RPMI8226 (cell line): ENCODE results near the gene SMIM1.

Experiments used
- DNase-seq: peaks from one replicate; pipeline ENCODE4 v3.0.0-alpha.2; 2015

The SMIM1 gene

DNA sequence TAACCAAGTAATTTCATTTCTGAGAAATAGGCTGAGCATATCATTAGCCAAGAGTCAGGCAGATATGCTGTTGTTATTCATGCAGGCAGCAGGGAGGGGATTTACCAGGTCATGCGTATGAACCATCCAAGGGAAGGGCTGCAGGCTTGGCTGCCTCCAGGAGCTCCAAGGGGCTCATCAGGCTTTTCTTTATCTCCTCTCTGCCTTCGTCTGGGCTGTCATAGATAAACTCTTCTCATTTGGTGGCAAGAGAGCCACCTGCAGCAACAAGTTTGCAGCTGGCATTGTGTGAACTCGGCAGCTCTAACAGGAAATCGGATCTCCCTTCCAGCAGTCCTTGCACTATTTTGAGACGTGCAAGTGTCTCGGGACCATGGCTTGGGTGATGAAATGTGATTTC is 12.8 kb upstream of the SMIM1 start:
- DNase-seq: peak; percentile 81

DNA sequence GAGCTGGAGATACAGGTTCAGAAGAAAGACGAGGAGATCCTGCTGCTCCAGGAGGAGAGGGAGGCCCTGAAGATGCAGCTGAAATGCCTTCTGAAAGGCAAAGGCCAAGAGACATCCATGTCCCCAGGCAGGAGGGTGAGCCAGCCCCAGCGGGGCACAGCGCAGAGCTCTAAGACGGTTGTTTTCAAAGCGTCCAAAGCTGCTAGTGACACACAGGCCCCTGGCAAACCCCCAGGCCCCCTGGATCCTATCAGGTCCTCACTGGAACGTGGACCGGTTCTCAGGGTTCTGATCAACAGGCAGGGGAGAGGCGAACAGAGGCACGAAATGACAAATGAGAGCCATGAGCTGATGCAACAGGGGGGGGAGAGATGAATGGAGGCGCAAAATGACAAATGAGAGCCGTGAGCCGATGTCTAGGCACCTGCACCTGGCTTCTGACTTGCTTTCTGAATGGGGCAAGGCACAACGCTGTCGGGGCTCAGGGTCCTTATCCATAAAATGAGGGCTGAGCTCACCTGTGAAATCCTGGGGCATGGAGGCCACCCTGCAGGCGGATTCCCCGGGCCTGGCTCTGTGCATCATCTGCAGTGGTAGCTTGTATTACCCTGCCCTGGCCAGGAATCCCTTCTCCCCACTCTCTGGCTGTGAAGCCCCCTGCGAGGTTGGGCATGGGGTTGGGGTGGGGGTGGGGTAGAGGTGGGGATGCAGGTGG is 11.1 kb upstream of the SMIM1 start:
- DNase-seq: no peak

DNA sequence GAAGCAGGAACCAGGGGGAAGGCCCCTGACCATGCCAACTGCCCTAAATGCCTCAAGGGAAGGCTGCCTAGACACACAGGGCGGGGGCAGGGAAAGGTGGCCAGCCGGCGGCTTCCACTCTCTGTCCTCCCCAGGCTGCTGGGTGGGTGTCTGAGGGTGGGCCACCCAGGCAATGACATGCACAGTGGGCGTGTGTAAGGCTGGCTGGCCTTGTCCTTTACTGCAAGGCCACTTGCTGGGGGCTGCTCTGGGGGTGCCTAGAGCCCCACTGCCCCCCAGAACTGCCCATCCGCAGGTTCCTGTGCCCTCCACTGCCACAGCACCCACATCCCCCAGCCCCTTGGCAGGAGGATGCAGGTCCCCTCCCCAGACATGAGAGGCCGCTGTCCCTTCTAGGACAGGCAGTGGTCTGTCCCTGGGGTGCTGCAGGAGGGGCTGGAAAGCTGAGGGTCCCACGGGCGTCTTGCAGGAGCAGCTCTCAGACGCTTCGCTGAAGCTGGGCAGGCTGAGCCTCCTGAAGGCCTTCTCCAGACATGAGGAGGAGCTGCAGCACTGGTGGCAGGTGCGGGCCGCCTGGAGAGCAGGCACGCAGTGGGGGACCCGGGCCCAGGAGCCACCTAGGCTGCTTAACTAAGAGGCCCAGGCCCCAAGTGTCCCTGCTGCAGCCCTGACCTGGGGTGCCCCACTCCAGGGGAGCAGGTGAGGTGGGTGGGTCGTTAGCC is 10.2 kb upstream of the SMIM1 start:
- no peak for DNase-seq

DNA sequence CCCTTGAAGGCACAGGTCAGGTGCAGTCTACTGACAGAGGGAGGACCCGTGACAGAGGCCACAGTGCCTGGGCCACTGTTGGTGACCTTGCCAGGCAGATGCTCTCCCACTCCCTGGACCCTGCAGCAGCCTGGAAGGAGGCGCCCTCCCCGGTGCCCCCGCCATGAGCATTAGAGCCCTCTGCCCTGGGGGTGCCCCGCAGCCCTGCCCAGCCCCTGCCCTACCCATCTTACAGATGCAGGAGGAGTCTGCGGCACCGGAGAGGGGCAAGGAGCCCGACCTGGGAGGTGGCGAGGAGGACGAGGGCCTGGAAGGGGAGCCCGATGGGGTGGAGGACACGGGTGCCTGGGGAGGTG is 9.7 kb upstream of the SMIM1 start:
- no peak for DNase-seq

DNA sequence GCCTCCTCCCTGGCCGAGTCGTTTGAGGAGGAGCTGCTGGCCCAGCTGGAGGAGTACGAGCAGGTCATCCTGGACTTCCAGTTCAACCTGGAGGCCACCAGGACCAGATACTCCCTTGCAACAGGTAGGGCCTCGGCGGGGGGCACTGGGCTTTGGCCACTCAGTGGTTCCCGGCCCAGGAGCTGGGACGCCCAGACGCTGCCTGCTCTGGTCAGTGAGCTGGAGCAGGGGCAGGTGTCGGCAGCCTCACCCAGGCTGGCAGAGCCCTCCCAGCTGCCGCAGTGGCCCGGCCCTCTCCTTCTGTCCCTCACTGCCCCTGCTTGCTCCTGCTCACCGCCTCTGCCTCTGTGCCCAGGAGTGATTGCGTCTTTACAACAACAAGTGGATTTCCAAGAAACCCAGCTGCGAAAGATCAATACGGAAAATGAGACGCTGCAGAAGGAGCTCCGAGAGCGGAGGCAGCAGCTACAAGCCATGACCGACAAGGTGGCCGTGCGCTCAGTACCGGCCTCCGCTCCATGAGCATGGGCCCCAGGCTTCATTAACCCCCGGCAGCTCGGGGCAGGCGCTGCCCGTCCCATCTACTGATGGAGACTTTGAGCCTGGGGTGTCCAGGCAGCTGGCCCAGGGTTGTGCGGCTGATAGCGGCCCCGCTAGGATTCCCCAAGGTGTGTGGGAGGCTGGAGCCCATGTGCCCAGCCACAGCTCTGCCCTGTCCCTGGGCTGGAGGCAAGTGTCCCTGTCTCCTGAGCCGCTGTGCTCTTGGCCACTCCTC is 9.0 kb upstream of the SMIM1 start:
- DNase-seq: no peak

DNA sequence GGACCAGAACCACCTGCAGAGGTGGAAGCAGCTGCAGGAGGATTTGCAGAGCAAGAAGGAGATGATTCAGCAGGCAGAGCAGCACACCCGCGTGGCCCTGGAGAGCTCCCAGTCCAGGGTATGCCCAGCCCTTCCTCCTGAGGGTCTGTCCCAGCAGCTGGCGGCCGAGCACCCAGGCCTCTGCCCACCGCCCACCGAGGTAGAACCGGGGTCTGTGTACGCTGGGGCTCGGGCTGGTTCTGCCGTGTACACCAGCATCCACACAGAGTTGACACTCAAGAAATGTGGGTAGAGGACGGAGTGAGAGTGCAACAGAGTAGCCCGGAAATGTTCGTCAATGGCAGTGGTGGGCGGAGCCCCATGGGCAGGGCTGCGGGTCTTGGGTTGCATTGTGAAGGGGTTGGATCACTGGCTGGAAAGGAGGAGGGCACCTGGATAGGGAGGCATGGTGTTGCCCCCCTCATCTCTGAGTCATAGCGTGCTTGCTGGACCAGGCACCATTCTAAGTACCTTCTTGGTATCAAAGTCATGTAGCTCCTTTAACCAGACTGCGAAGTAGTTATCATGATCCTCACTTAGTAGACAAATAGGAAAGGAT is 5.1 kb upstream of the SMIM1 start:
- no peak for DNase-seq

DNA sequence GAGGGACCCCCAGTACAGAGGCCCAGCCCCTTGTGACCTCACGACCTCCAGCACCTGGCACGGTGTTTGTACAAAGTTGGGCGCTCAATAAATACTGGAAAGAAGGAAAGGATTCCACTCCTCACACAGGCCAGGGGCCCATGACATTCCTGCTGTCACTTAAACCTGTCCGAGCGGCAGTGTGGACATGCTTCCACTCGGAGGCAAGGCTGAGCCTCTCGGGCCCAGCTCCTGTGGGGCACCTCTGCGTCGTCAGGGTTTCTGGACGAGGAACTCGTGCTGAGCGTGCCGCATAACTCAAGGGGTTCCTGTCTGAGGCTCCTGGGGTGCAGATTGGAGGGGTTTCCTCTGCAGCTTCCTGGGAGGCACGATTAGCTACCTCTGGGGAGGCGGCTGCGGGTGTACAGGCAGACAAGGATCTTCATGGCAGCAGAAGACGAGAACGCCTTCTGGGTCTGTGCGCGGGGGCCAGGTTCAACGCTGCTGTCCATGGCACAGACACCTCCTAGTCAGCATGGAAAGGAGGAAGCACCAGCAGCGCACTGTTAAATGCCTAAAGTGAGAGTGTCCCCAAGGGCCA is 3.6 kb upstream of the SMIM1 start:
- no peak for DNase-seq

DNA sequence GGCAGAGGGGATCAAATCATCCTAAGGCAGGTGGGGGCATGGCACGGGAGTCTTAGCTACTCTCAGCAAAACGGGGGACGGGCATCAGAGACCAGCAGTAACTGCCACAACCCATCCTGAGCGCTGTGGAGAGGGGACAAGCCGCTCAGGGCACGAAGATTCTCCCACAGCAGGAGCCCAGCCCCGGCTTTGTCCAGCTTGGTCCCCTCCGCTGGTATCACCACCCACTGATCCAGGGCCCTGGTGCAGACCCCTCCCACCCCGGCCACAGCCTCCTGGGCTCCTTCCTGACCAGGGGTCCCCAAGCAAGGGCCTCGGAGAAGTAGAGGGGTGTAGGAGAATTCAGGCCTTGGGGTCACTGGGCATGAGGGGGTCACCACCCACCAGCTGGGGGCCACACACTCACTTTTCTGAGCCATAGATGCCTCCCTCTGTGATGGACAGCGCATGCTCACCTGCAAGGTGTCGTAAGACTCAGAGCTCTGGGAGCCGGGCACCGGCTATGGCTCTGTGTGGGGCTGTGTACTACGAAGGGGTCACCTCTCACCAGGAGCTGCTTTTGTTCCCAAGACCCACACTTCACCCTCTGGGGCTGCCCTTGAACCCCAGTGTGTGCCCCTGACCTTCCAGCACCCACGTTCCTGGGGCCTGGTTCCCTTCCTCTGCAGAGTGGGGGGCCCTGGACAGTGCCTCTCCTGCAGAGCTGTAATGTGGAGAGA is 2.3 kb upstream of the SMIM1 start:
- no peak for DNase-seq

DNA sequence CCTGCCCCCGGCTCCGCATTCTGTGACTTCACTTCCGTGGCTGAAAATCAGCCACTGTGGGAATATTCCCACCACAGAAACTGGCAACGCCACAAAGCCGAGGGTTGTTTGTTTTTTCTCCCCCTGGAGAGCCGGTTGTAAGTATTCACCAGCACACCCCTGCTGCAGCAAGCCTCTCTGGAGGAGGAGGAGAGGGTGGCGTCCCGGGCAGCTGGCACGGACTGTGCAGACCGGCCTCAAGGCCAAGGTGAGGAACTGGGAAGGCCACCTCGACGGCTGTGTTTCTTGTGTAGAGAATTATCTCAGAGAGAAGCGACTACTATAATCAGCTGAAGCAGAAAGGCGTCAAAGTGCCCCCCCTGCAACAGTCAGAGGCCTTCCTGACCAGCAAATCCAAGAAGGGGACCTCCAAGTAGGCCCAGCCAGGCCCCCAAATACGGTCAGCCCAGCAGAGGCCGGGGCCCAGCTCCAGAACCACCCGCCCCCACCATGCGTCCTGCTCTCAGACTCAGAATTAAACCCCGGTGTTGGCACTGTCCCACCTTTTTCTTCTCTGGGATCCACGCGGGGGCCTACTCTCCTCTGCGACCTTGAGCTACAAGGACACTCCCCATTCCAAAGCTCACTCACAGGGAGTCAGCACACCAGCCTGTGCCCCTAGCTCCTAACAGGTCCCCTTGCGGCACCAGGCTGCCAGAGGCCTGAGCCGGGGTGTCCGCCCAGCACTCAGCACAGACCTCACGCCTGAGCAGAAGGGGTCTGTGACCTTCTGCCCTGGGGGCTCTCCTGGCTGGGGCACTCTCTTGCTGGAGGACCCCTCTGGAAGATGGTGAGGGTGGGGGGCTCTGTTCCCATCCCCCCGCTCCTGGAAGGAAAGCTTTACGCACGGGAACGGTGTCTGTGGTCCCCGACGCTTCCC is 1.2 kb upstream of the SMIM1 start:
- DNase-seq: no peak

DNA sequence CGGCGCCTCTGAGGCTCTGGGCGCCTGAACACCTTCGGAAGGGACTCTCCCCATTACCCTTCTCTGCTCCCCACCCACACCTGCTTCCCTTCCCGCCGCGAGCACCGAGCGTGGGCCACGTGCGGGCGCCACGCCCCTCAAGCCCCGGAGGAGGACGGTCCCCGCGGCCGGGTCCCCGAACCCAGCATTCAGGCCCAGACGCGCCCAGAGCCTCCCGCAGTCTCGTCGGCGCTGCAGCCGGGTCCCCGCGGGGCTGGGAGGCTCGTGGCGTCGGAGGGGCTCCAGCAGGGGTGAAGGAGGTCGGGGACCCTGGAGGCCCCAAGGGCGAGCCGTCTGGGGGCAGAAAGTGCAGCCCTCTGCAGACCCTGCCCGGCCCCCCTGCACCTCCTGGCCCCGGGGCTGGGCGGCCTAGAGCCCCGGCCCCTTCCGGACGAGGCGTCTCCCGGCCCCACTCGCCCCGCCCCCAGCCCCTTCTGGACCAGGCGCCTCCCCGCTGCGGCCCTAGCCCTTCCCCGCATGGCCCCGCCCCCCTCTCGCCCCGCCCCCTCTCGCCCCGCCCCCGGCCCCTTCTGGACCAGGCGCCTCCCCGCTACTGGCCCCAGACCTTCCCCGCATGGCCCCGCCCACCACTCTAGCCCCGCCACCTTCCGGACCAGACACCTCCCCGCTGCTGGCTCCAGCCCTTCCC is 378 bp upstream of the SMIM1 start:
- DNase-seq: peak; percentile 96

DNA sequence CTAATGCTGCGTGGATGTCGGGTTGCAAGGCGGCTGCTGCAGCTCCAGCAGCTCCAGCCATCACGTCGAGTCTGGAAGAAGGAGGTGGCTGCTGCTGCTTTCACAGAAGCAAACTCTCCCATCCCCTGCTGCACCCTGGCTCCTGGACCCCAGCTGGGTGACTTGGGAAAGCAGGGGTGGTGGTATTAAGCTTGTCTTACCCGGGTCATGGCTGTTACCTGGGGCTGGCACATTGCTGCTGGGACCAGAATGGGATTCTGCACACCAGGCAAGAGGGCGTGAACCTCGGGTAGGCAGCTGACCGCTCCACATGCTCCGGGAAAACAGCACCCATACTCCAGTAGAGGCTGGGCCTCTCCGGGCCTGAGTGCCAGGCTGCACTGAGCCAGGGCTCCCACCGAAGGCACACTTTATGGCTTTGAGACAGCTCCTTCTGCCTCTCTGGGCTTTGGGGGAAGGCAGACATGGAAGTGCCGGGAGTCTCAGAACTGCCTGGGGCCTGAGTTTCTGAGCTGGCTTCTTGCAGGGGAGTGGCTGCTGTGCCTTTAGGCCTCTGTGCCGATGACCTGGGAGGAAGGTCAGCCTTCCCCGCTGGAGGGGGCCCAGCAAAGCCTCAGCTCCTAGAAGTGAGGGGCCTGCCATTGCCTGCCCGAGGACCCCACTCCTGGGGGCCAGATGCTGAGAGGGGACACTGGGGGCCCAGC is 1.2 kb downstream of the SMIM1 start:
- no peak for DNase-seq

DNA sequence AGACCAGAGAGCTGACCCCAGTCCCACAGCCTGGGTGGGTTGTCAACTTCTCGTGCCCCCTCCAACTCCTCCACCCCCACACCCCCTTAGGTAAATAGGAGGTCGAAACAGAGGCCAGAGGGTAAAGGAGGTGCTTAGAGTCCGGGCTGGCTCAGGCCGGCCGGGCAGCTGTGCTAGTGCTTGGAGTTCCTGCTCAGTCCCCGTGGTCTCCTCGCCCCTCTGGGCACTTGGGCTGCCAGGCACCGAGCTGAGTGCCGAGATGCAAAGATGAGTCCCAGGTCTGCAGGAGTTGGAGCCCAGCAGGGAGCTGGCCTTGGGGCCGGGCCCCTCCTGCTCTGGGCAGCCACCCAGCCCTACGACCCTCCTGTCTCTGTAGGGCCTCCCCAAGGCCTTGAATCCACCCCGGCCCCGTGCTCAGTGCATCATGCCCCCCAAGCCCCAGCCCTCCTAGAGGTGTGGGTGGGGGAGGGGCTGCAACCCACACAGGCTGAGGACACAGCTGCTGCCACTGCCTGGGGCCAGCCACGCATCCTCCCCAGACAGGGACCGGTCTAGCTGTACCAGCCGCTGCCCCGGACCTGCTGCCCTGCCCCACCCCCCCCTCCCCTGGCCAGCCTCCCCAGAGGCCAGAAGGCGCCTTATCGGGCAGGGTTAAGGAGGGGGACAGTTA is 1.9 kb downstream of the SMIM1 start:
- no peak for DNase-seq

DNA sequence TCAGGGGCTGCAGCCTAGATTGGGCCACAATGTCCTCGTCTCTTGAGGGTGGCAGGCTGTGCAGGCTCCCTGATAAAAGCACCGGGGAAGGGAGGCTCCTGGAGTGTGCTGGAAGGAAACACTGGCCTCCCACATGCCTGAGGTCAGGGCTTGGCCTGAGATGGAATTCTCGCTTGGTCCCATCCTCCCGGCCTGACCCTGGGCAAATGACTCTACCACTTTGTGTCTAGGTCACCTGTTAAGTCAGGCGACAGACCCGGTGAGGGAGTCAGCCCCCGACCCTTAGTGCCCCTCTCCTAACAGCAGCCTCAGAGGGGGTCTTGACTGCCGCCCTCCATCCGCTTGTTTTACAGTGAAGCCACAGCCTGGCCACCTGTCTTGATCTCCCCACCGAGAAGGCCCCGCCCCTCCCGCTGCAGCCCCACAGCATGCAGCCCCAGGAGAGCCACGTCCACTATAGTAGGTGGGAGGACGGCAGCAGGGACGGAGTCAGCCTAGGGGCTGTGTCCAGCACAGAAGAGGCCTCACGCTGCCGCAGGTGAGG is 2.5 kb downstream of the SMIM1 start:
- no peak for DNase-seq

DNA sequence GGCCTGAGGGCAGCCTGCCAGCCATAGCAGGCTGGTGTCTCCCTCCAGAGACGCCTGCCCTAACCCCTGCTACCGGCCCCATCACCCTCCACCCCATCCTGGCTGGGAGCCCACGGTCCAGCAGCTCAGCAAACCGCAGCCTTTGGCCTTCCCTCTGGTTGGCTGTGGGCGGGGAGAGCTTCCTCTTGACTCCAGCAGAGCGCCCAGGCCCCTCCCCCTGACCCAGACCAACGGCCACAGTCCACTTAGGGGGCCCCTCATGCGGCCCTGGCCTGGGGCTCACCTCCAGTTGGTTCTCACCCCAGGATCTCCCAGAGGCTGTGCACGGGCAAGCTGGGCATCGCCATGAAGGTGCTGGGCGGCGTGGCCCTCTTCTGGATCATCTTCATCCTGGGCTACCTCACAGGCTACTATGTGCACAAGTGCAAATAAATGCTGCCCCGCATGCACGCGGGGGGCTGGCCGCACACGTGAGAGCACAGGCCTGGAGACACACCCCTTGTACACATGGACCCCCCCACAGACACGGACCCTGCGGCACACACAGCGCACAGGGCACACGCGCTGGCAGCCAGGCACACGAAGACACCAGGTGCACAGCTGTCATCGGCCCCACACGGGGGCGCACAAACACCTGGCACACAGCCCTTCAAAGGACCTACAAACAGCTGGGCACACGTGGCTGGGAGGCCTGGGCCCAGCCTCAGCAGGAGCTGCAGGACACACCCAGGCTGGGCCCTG is 3.1 kb downstream of the SMIM1 start:
- DNase-seq: peak; percentile 98

DNA sequence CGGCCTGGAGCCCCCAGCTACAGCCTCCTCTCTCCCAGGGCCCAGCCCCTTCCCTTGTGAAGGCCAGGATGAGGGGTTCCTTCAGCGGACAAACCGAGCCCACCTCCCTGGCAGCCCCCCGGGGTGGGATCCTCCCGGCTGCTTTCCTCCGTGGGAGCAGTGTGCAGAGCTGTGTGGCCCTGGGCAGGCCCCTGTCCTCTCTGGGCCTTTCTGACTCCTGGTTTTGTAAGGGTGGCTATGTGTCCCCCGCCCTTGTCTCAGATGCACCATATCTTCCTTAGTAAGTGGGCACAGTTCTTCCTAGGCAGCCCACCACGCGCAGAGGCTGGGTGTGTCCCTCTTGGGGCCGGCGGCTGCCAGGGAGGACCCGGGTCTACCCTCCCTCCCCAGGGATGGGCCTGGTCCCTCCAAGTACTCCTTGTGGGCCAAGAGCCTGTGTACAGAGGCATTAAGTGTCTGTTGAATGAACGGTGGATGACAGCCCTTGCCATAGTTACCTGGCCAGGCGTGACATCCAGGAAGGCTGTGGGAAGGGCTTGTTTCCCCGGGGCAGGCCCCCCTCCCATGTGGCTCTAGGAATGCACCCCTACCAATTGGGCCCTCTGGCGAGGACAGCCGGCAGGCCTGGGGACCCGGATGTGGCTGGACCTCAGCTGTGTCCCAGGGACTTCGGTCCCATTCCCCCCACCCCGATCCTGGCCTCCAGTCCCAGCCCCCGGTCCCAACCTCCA is 3.8 kb downstream of the SMIM1 start:
- no peak for DNase-seq

DNA sequence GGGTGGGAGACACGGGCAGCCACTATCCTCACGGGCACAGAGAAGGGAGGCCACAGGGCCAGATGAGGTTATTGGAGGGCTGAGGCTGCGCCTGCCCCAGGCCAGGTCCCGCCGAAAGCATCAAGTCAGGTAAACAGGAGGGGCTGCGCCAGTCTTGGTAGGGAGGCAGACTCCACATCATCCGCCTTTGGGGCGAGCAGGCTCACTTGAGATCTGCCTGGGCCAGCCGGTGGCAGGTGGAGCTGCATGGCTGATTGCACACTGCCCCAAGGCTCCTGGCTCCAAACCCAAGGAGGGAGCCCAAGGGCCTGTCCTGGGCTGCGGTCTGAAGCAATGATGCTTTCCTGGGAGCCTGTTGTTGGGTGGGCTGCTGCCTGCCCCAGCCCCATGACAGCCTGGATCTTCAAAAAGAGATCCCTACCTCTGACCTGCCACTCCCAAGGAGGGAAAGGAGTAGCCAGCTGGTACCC is 4.6 kb downstream of the SMIM1 start:
- no peak for DNase-seq
